ENCODE data around the gene CDSN.

CDSN gene

GRCh38 chr6:31092769-31093505 is 27.3 kb downstream of the CDSN start:
- FAIRE-seq, result no peak

GRCh38 chr6:31092238-31092637 is 28.0 kb downstream of the CDSN start:
- DNase-seq (ENCODE audit: insufficient read length, low spot score) (no peak), FAIRE-seq (no peak)
- TF ChIP-seq POU2F2 (IDR thresholded peaks at IDR 0.05; ENCODE audit: low read depth, low read length) (no peak), POLR2A (IDR thresholded peaks at IDR 0.05; ENCODE audit: low read depth, low read length) (no peak), TAF1 (IDR thresholded peaks at IDR 0.05; ENCODE audit: low read depth, low read length) (no peak), PAX5 (IDR thresholded peaks at IDR 0.05; ENCODE audit: insufficient read depth, low read length, severe bottlenecking) (no peak), SPI1 (IDR thresholded peaks at IDR 0.05; ENCODE audit: low read depth, low read length) (no peak), POLR2AphosphoS5 (IDR thresholded peaks at IDR 0.05; ENCODE audit: low read depth, low read length) (no peak)

More at GRCh38 chr6:31092769-31093505, 27.3 kb downstream of the CDSN start:
- DNase-seq (ENCODE audit: insufficient read length, low spot score), result no peak
- TF ChIP-seq POU2F2 (IDR thresholded peaks at IDR 0.05; ENCODE audit: low read depth, low read length), result no peak
- no peak for TF ChIP-seq POLR2A (IDR thresholded peaks at IDR 0.05; ENCODE audit: low read depth, low read length)
- no peak for TF ChIP-seq SPI1 (IDR thresholded peaks at IDR 0.05; ENCODE audit: low read depth, low read length)
- no peak for TF ChIP-seq TAF1 (IDR thresholded peaks at IDR 0.05; ENCODE audit: low read depth, low read length)
- no peak for TF ChIP-seq PAX5 (IDR thresholded peaks at IDR 0.05; ENCODE audit: insufficient read depth, low read length, severe bottlenecking)
- TF ChIP-seq POLR2AphosphoS5 (IDR thresholded peaks at IDR 0.05; ENCODE audit: low read depth, low read length), result no peak

GRCh38 chr6:31091680-31092079 is 28.6 kb downstream of the CDSN start:
- FAIRE-seq (no peak), DNase-seq (ENCODE audit: insufficient read length, low spot score) (no peak)
- TF ChIP-seq SPI1 (IDR thresholded peaks at IDR 0.05; ENCODE audit: low read depth, low read length) (no peak), POLR2A (IDR thresholded peaks at IDR 0.05; ENCODE audit: low read depth, low read length) (no peak), POLR2AphosphoS5 (IDR thresholded peaks at IDR 0.05; ENCODE audit: low read depth, low read length) (no peak), TAF1 (IDR thresholded peaks at IDR 0.05; ENCODE audit: low read depth, low read length) (no peak), PAX5 (IDR thresholded peaks at IDR 0.05; ENCODE audit: insufficient read depth, low read length, severe bottlenecking) (no peak), POU2F2 (IDR thresholded peaks at IDR 0.05; ENCODE audit: low read depth, low read length) (no peak)

- TF ChIP-seq SPI1 (IDR thresholded peaks at IDR 0.05; ENCODE audit: low read depth, low read length) (no peak), PAX5 (IDR thresholded peaks at IDR 0.05; ENCODE audit: insufficient read depth, low read length, severe bottlenecking) (no peak), POU2F2 (IDR thresholded peaks at IDR 0.05; ENCODE audit: low read depth, low read length) (no peak), POLR2AphosphoS5 (IDR thresholded peaks at IDR 0.05; ENCODE audit: low read depth, low read length) (no peak), TAF1 (IDR thresholded peaks at IDR 0.05; ENCODE audit: low read depth, low read length) (no peak), POLR2A (IDR thresholded peaks at IDR 0.05; ENCODE audit: low read depth, low read length) (no peak)
- DNase-seq (ENCODE audit: insufficient read length, low spot score) (no peak), FAIRE-seq (no peak)
Observed at GRCh38 chr6:31090973-31091364, 29.3 kb downstream of the CDSN start.

- TF ChIP-seq POLR2AphosphoS5 (IDR thresholded peaks at IDR 0.05; ENCODE audit: low read depth, low read length), result no peak
- no peak for TF ChIP-seq POU2F2 (IDR thresholded peaks at IDR 0.05; ENCODE audit: low read depth, low read length)
- TF ChIP-seq SPI1 (IDR thresholded peaks at IDR 0.05; ENCODE audit: low read depth, low read length), result no peak
- no peak for TF ChIP-seq TAF1 (IDR thresholded peaks at IDR 0.05; ENCODE audit: low read depth, low read length)
- TF ChIP-seq POLR2A (IDR thresholded peaks at IDR 0.05; ENCODE audit: low read depth, low read length), result no peak
- no peak for TF ChIP-seq PAX5 (IDR thresholded peaks at IDR 0.05; ENCODE audit: insufficient read depth, low read length, severe bottlenecking)
- DNase-seq (ENCODE audit: insufficient read length, low spot score) (no peak), FAIRE-seq (no peak)
Observed at GRCh38 chr6:31090275-31090972, 29.8 kb downstream of the CDSN start.

GRCh38 chr6:31087494-31088089 is 32.7 kb downstream of the CDSN start:
- FAIRE-seq (no peak), DNase-seq (ENCODE audit: insufficient read length, low spot score) (peak; percentile 66)
- TF ChIP-seq TAF1 (IDR thresholded peaks at IDR 0.05; ENCODE audit: low read depth, low read length) (no peak), POLR2A (IDR thresholded peaks at IDR 0.05; ENCODE audit: low read depth, low read length) (no peak), SPI1 (IDR thresholded peaks at IDR 0.05; ENCODE audit: low read depth, low read length) (no peak), PAX5 (IDR thresholded peaks at IDR 0.05; ENCODE audit: insufficient read depth, low read length, severe bottlenecking) (no peak), POU2F2 (IDR thresholded peaks at IDR 0.05; ENCODE audit: low read depth, low read length) (no peak), POLR2AphosphoS5 (IDR thresholded peaks at IDR 0.05; ENCODE audit: low read depth, low read length) (no peak)

GRCh38 chr6:31086788-31087440 is 33.3 kb downstream of the CDSN start:
- TF ChIP-seq POLR2A (IDR thresholded peaks at IDR 0.05; ENCODE audit: low read depth, low read length) (no peak), POLR2AphosphoS5 (IDR thresholded peaks at IDR 0.05; ENCODE audit: low read depth, low read length) (no peak)
- FAIRE-seq (no peak), DNase-seq (ENCODE audit: insufficient read length, low spot score) (no peak)

GRCh38 chr6:31083742-31084354 is 36.4 kb downstream of the CDSN start:
- TF ChIP-seq PAX5 (IDR thresholded peaks at IDR 0.05; ENCODE audit: insufficient read depth, low read length, severe bottlenecking) (no peak), SPI1 (IDR thresholded peaks at IDR 0.05; ENCODE audit: low read depth, low read length) (no peak)
- FAIRE-seq (peak; percentile 84), DNase-seq (ENCODE audit: insufficient read length, low spot score) (no peak)

- FAIRE-seq, result no peak
- no peak for TF ChIP-seq SPI1 (IDR thresholded peaks at IDR 0.05; ENCODE audit: low read depth, low read length)
- no peak for TF ChIP-seq TAF1 (IDR thresholded peaks at IDR 0.05; ENCODE audit: low read depth, low read length)
- no peak for TF ChIP-seq PAX5 (IDR thresholded peaks at IDR 0.05; ENCODE audit: insufficient read depth, low read length, severe bottlenecking)
- TF ChIP-seq POLR2A (IDR thresholded peaks at IDR 0.05; ENCODE audit: low read depth, low read length), result no peak
- no peak for TF ChIP-seq POU2F2 (IDR thresholded peaks at IDR 0.05; ENCODE audit: low read depth, low read length)
- TF ChIP-seq POLR2AphosphoS5 (IDR thresholded peaks at IDR 0.05; ENCODE audit: low read depth, low read length), result no peak
- no peak for DNase-seq (ENCODE audit: insufficient read length, low spot score)
Observed at GRCh38 chr6:31081872-31082271, 38.4 kb downstream of the CDSN start.

Data from GM12891 (cell line).